SK-N-MC (cell line): ENCODE results near the gene CHMP4B.

Source experiments
- DNase-seq: peaks from one replicate; pipeline ENCODE4 v3.0.0-alpha.2; 2011; ENCODE audit warnings: low read depth, low spot score
- H3K27ac ChIP-seq: fragments of 200-600 bp; sonication (generic); 2 replicates; pipeline ENCODE4 v1.5.1; 2016; ENCODE audit warnings: mixed run types
- H3K36me3 ChIP-seq: fragments of 200-600 bp; sonication (generic); 2 replicates; pipeline ENCODE4 v1.6.1; 2017; ENCODE audit warnings: antibody characterized with exemption, low read length, mixed read lengths; ENCODE audit not compliant: insufficient read depth
- H3K4me3 ChIP-seq: fragments of 200-600 bp; sonication (generic); 2 replicates; pipeline ENCODE4 v1.5.1; 2016
- H3K9ac ChIP-seq: fragments of 200-600 bp; sonication (generic); 2 replicates; pipeline ENCODE4 v1.8.0; 2017; ENCODE audit warnings: mixed run types, mixed read lengths; ENCODE audit not compliant: insufficient read length
- H3K9me3 ChIP-seq: fragments of 200-600 bp; sonication (generic); 2 replicates; pipeline ENCODE4 v1.6.1; 2017; ENCODE audit warnings: low read depth, mild to moderate bottlenecking, antibody characterized with exemption, low read length, moderate library complexity, mixed read lengths
- EZH2 ChIP-seq: fragments of 200-600 bp; sonication (generic); IDR thresholded peaks from one replicate; pipeline ENCODE4 v1.6.1; 2017; ENCODE audit warnings: antibody characterized with exemption
- FOXP2 ChIP-seq: optimal IDR thresholded peaks from 2 replicates; pipeline ENCODE3; 2011; ENCODE audit warnings: mild to moderate bottlenecking, moderate library complexity; ENCODE audit not compliant: insufficient read depth; ENCODE audit errors: extremely low read length, control extremely low read depth
- POLR2AphosphoS5 ChIP-seq: IDR thresholded peaks from 2 replicates; pipeline ENCODE4 v1.6.1; 2012; ENCODE audit warnings: mild to moderate bottlenecking, low read depth, low read length, borderline replicate concordance

Gene CHMP4B

DNA sequence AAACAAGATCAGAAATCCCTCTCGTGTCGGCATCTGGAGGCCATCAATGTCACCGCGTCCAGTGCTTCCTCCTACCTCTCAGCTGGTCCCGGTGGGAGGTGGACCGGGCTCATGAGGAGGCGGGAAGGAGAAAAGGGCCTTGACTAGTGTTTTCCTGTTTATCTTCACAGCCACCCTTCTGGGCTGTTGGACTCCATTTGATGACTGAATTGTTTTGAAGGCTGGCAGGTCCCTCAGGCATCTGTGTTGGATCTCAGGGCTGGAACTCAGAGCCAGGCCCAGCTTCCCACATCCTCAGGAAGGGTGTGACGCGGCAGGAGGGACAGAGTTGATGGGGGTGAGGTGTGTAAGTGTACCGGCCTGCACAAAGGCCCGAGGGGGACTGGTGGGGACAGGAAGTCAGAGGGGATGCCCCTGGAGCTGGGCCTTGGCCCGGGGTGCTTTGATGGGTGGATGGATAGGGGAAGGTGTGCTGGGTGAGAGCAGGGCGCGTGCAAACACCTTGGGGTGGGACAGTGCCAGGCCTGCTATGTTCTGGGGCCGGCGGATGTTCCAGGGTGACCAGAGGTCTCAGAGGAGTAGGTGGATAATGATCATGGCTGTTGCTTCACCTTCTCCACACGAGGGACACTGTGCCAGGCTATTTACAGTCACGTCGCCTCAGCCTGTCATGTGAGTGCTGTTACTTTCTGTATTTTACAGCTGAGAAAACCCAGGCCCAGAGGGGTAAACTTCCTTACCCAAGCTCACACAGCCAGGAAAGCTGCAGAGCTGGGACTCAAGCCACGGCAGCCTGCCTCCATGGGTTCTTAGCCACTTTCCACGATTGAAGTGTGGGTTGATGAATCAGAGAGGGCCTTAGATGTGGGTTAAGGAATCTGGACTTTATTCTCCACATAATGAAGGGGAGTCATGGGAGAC lies 17.9 kb upstream of the CHMP4B start:
- Histone ChIP-seq H3K27ac (no peak overlapping the region), H3K4me3 (no peak overlapping the region), H3K9ac (no peak overlapping the region), H3K9me3 (no peaks in the 10 kb centered on the region), H3K36me3 (no peaks in the 10 kb centered on the region)
- TF ChIP-seq FOXP2 (no peak), POLR2AphosphoS5 (no peak), EZH2 (no peak)
- DNase-seq: no peak

- H3K36me3 ChIP-seq: no peaks in the 10 kb centered on the region
- no peaks in the 10 kb centered on the region for H3K9me3 ChIP-seq
- DNase-seq: no peak
- H3K4me3 ChIP-seq: no peak overlapping the region
- TF ChIP-seq POLR2AphosphoS5: no peak
- no peak for TF ChIP-seq FOXP2
- TF ChIP-seq EZH2: no peak
- no peak overlapping the region for H3K9ac ChIP-seq
- no peak overlapping the region for H3K27ac ChIP-seq
Observed at GRCh38 chr20:33796263-33796906, 14.8 kb upstream of the CHMP4B start.

- Histone ChIP-seq H3K27ac (no peak overlapping the region), H3K4me3 (no peak overlapping the region), H3K36me3 (no peaks in the 10 kb centered on the region), H3K9me3 (no peaks in the 10 kb centered on the region), H3K9ac (no peak overlapping the region)
- no peak for TF ChIP-seq POLR2AphosphoS5
- no peak for TF ChIP-seq FOXP2
- TF ChIP-seq EZH2: no peak
- no peak for DNase-seq
Observed at GRCh38 chr20:33796907-33797544, 14.1 kb upstream of the CHMP4B start.

GRCh38 chr20:33798444-33798843 lies 12.7 kb upstream of the CHMP4B start:
- H3K36me3 ChIP-seq: no peaks in the 10 kb centered on the region
- TF ChIP-seq POLR2AphosphoS5: no peak
- no peak for TF ChIP-seq FOXP2
- no peak for TF ChIP-seq EZH2
- H3K9ac ChIP-seq: no peak overlapping the region
- DNase-seq: no peak
- H3K4me3 ChIP-seq: no peak overlapping the region
- no peak overlapping the region for H3K27ac ChIP-seq
- H3K9me3 ChIP-seq: no peaks in the 10 kb centered on the region

- no peaks in the 10 kb centered on the region for H3K36me3 ChIP-seq
- H3K9ac ChIP-seq: no peak overlapping the region
- H3K9me3 ChIP-seq: no peaks in the 10 kb centered on the region
- no peak overlapping the region for H3K27ac ChIP-seq
- no peak for TF ChIP-seq POLR2AphosphoS5
- no peak for TF ChIP-seq FOXP2
- TF ChIP-seq EZH2: no peak
- no peak overlapping the region for H3K4me3 ChIP-seq
- DNase-seq: no peak
Observed at GRCh38 chr20:33803921-33804337, 7.2 kb upstream of the CHMP4B start.

GRCh38 chr20:33808388-33808787 lies 2.8 kb upstream of the CHMP4B start:
- H3K27ac ChIP-seq: no peak overlapping the region
- H3K36me3 ChIP-seq: no peaks in the 10 kb centered on the region
- no peak for DNase-seq
- H3K9ac ChIP-seq: no peak overlapping the region
- no peak overlapping the region for H3K4me3 ChIP-seq
- TF ChIP-seq POLR2AphosphoS5: no peak
- no peak for TF ChIP-seq EZH2
- TF ChIP-seq FOXP2: no peak
- H3K9me3 ChIP-seq: no peaks in the 10 kb centered on the region

DNA sequence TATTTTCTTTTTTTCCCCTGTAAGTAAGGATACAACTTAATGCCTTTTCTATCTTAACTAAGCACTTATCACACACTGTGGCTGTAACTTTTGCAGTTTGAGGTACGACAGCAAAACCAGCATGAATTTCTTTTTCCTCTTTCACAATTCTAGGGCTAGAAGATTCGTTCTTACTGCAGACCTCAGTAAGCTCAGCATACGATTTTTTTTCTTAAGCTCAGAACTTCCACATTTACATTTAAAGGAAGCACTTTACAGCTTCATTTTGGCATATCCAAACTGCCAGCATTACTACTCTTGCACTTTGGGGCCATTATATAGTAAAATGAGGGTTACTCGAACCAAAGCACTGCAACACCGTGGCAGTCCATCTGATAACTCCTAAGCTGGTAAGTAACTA lies 889 bp upstream of the CHMP4B start:
- DNase-seq: no peak
- Histone ChIP-seq H3K9ac (no peak overlapping the region), H3K9me3 (no peaks in the 10 kb centered on the region), H3K36me3 (no peaks in the 10 kb centered on the region), H3K4me3 (no peak overlapping the region), H3K27ac (no peak overlapping the region)
- TF ChIP-seq FOXP2 (no peak), POLR2AphosphoS5 (no peak), EZH2 (no peak)

DNA sequence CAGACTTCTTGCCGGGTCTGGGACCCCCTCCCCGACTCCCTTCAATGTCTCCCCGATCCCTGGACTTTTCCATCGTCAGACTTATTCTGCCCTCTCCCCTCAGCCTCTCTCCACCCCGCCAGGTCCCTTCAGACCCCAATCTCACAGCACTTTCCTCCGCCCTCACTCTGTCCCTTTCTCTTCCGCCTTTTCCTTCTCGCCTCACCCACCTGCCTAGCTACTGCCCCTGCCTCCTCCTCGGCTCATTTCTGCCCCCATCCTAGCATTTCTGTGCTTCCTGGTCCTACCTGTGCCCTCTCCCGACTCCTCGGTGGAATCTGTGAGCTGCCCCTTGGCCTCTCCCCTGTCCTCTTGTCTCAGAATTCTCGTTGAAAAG lies 616 bp downstream of the CHMP4B start:
- Histone ChIP-seq H3K36me3 (no peaks in the 10 kb centered on the region; the same call in 1 of the 2 replicates), H3K27ac (peak overlapping the region; percentile 52; the same call in 1 of the 2 replicates), H3K4me3 (peak overlapping the region; percentile 96), H3K9ac (peak overlapping the region; percentile 97), H3K9me3 (no peaks in the 10 kb centered on the region)
- TF ChIP-seq EZH2 (no peak), FOXP2 (no peak), POLR2AphosphoS5 (no peak)
- no peak for DNase-seq
